Mesendoderm (in vitro differentiated cells): ENCODE measurements around the gene GM2A.
"Not testable (repeated sequence)": the region's sequence is repeated elsewhere in the genome, so short reads cannot be mapped to it uniquely, and the experiment has no call there.

Experiments
- DNase-seq: peaks from one replicate; pipeline ENCODE4 v3.0.0; 2013
- H2AK5ac ChIP-seq: 2 replicates; pipeline ENCODE4 v1.6.1; 2013; ENCODE audit warnings: low read length, inconsistent platforms
- H2BK120ac ChIP-seq: 2 replicates; pipeline ENCODE4 v1.6.1; 2013; ENCODE audit warnings: low read depth, mild to moderate bottlenecking, low read length, moderate library complexity, mixed read lengths
- H2BK15ac ChIP-seq: replicated peaks from 2 replicates; pipeline ENCODE4 v1.6.1; 2013; ENCODE audit warnings: low read depth, mild to moderate bottlenecking, moderate library complexity
- H2BK5ac ChIP-seq: 2 replicates; pipeline ENCODE4 v1.6.1; 2013; ENCODE audit warnings: low read length, inconsistent platforms
- H3K18ac ChIP-seq: 2 replicates; pipeline ENCODE4 v1.6.1; 2013; ENCODE audit warnings: mild to moderate bottlenecking, low read length, mixed read lengths
- H3K23ac ChIP-seq: one replicate; pipeline ENCODE4 v1.6.1; 2013; ENCODE audit warnings: low read length
- H3K27ac ChIP-seq: 2 replicates; pipeline ENCODE4 v1.5.1; 2013; ENCODE audit warnings: low read depth, mild to moderate bottlenecking, inconsistent platforms, low read length, moderate library complexity
- H3K27me3 ChIP-seq: 2 replicates; pipeline ENCODE4 v1.6.1; 2013; ENCODE audit warnings: low read length, control low read depth, mild to moderate bottlenecking, inconsistent platforms; ENCODE audit not compliant: insufficient read depth, poor library complexity
- H3K36me3 ChIP-seq: 2 replicates; pipeline ENCODE4 v1.6.1; 2013; ENCODE audit warnings: low read length, inconsistent platforms; ENCODE audit not compliant: control insufficient read depth, insufficient read depth
- H3K4ac ChIP-seq: one replicate; pipeline ENCODE4 v1.6.1; 2013; ENCODE audit warnings: low read depth, mild to moderate bottlenecking, low read length, moderate library complexity
- H3K4me1 ChIP-seq: 2 replicates; pipeline ENCODE4 v1.6.1; 2013; ENCODE audit warnings: low read depth, low read length, inconsistent platforms; ENCODE audit not compliant: control insufficient read depth
- H3K4me2 ChIP-seq: 2 replicates; pipeline ENCODE4 v1.6.1; 2013; ENCODE audit warnings: low read length
- H3K4me3 ChIP-seq: 2 replicates; pipeline ENCODE4 v1.5.1; 2013; ENCODE audit warnings: mild to moderate bottlenecking, low read length
- H3K56ac ChIP-seq: one replicate; pipeline ENCODE4 v1.6.1; 2013; ENCODE audit warnings: low read length
- H3K79me1 ChIP-seq: 2 replicates; pipeline ENCODE4 v1.6.1; 2013; ENCODE audit warnings: low read length, inconsistent platforms
- H3K79me2 ChIP-seq: 2 replicates; pipeline ENCODE4 v1.6.1; 2013; ENCODE audit warnings: mild to moderate bottlenecking, low read length; ENCODE audit not compliant: control insufficient read depth, insufficient read depth
- H3K9ac ChIP-seq: 2 replicates; pipeline ENCODE4 v1.6.1; 2013; ENCODE audit warnings: low read length, inconsistent platforms
- H4K5ac ChIP-seq: one replicate; pipeline ENCODE4 v1.6.1; 2013; ENCODE audit warnings: low read length
- H4K8ac ChIP-seq: one replicate; pipeline ENCODE4 v1.6.1; 2013; ENCODE audit warnings: low read depth, mild to moderate bottlenecking, control low read depth, low read length, moderate library complexity
- WGBS: extraction: QIAGEN DNeasy Blood & Tissue Kit; methylation state at CpG from one replicate; pipeline ENCODE4 v1.1.7; 2013; ENCODE audit warnings: low lambda C conversion rate, missing lambda C conversion rate; ENCODE audit not compliant: insufficient coverage; ENCODE audit errors: extremely low coverage; 5-methylcytosine and 5-hydroxymethylcytosine counted together

Gene GM2A

GRCh38 chr5:151254990-151255389 lies 2.0 kb downstream of the GM2A start:
- not testable (repeated sequence) for H4K5ac ChIP-seq, H3K79me1 ChIP-seq, H3K4me3 ChIP-seq, DNase-seq, H3K23ac ChIP-seq, H2AK5ac ChIP-seq, H3K27ac ChIP-seq, H2BK15ac ChIP-seq, H3K36me3 ChIP-seq, H4K8ac ChIP-seq, H3K18ac ChIP-seq, H2BK120ac ChIP-seq, H2BK5ac ChIP-seq, H3K56ac ChIP-seq, H3K9ac ChIP-seq, H3K79me2 ChIP-seq, H3K4me2 ChIP-seq, H3K27me3 ChIP-seq, H3K4ac ChIP-seq, H3K4me1 ChIP-seq
- no CpG with 5 or more reads among the region's 5 CpGs for WGBS

- H3K18ac ChIP-seq = no peak overlapping the region
- no peak overlapping the region for H2AK5ac ChIP-seq
- H3K79me2 ChIP-seq = no peaks in the 10 kb centered on the region
- H4K8ac ChIP-seq = no peak overlapping the region
- WGBS = no CpG with 5 or more reads among the region's 3 CpGs
- H3K79me1 ChIP-seq = peaks cover 7% of the 10 kb centered on the region
- no peaks in the 10 kb centered on the region for H3K27me3 ChIP-seq
- H2BK120ac ChIP-seq = no peak overlapping the region
- H2BK5ac ChIP-seq = no peak overlapping the region
- H3K23ac ChIP-seq = no peak overlapping the region
- no peak overlapping the region for H3K9ac ChIP-seq
- H3K4me3 ChIP-seq = no peak overlapping the region
- no peak overlapping the region for H3K4ac ChIP-seq
- H3K56ac ChIP-seq = no peak overlapping the region
- H4K5ac ChIP-seq = no peak overlapping the region
- no peaks in the 10 kb centered on the region for H3K36me3 ChIP-seq
- DNase-seq = no peak
- no peak overlapping the region for H3K4me2 ChIP-seq
- no peak overlapping the region for H3K27ac ChIP-seq
- peaks cover 8% of the 10 kb centered on the region for H3K4me1 ChIP-seq
- H2BK15ac ChIP-seq = no peak overlapping the region
These were observed 2.8 kb downstream of the GM2A start for GRCh38 chr5:151255621-151256286.

- no peak overlapping the region for H2BK5ac ChIP-seq
- H2BK15ac ChIP-seq = no peak overlapping the region
- no peak overlapping the region for H3K4ac ChIP-seq
- no peak overlapping the region for H3K56ac ChIP-seq
- WGBS = no CpG with 5 or more reads among the region's 5 CpGs
- no peaks in the 10 kb centered on the region for H3K79me2 ChIP-seq
- H2AK5ac ChIP-seq = no peak overlapping the region
- H2BK120ac ChIP-seq = no peak overlapping the region
- H3K79me1 ChIP-seq = peaks cover 7% of the 10 kb centered on the region
- no peak overlapping the region for H3K4me2 ChIP-seq
- H3K9ac ChIP-seq = no peak overlapping the region
- no peak overlapping the region for H3K4me3 ChIP-seq
- no peak overlapping the region for H4K5ac ChIP-seq
- no peak overlapping the region for H3K23ac ChIP-seq
- no peak overlapping the region for H3K18ac ChIP-seq
- no peak overlapping the region for H3K27ac ChIP-seq
- H3K36me3 ChIP-seq = no peaks in the 10 kb centered on the region
- H3K27me3 ChIP-seq = no peaks in the 10 kb centered on the region
- H3K4me1 ChIP-seq = peaks cover 7% of the 10 kb centered on the region
- peak; percentile 73 for DNase-seq
- H4K8ac ChIP-seq = no peak overlapping the region
These were observed 4.8 kb downstream of the GM2A start for GRCh38 chr5:151257731-151258181.

GRCh38 chr5:151258201-151258611 lies 5.2 kb downstream of the GM2A start:
- no peaks in the 10 kb centered on the region for H3K79me2 ChIP-seq
- H3K4me3 ChIP-seq = no peak overlapping the region
- peak overlapping the region; percentile 9 for H3K27ac ChIP-seq
- no peak overlapping the region for H3K23ac ChIP-seq
- no peak for DNase-seq
- no peaks in the 10 kb centered on the region for H3K36me3 ChIP-seq
- H3K4me1 ChIP-seq = peaks cover 7% of the 10 kb centered on the region
- no peak overlapping the region for H2BK120ac ChIP-seq
- no peak overlapping the region for H3K18ac ChIP-seq
- peaks cover 7% of the 10 kb centered on the region for H3K79me1 ChIP-seq
- H4K5ac ChIP-seq = no peak overlapping the region
- H3K56ac ChIP-seq = no peak overlapping the region
- H3K9ac ChIP-seq = no peak overlapping the region
- no peak overlapping the region for H3K4ac ChIP-seq
- no CpG with 5 or more reads among the region's 7 CpGs for WGBS
- H2AK5ac ChIP-seq = no peak overlapping the region
- no peak overlapping the region for H3K4me2 ChIP-seq
- no peak overlapping the region for H2BK15ac ChIP-seq
- H4K8ac ChIP-seq = no peak overlapping the region
- no peaks in the 10 kb centered on the region for H3K27me3 ChIP-seq
- no peak overlapping the region for H2BK5ac ChIP-seq

GRCh38 chr5:151258816-151259215 lies 5.8 kb downstream of the GM2A start:
- H3K27me3 ChIP-seq = no peaks in the 10 kb centered on the region
- no CpG with 5 or more reads among the region's 1 CpG for WGBS
- no peaks in the 10 kb centered on the region for H3K36me3 ChIP-seq
- no peaks in the 10 kb centered on the region for H3K79me2 ChIP-seq
- no peak overlapping the region for H3K27ac ChIP-seq
- H4K5ac ChIP-seq = no peak overlapping the region
- no peak overlapping the region for H2AK5ac ChIP-seq
- H3K18ac ChIP-seq = no peak overlapping the region
- H2BK15ac ChIP-seq = no peak overlapping the region
- H3K4me2 ChIP-seq = no peak overlapping the region
- H2BK120ac ChIP-seq = no peak overlapping the region
- H3K9ac ChIP-seq = no peak overlapping the region
- H3K4me3 ChIP-seq = no peak overlapping the region
- H3K23ac ChIP-seq = no peak overlapping the region
- no peak overlapping the region for H4K8ac ChIP-seq
- no peak overlapping the region for H3K4ac ChIP-seq
- peaks cover 7% of the 10 kb centered on the region for H3K4me1 ChIP-seq
- no peak overlapping the region for H2BK5ac ChIP-seq
- H3K56ac ChIP-seq = no peak overlapping the region
- peaks cover 5% of the 10 kb centered on the region for H3K79me1 ChIP-seq
- no peak for DNase-seq

- H3K79me1 ChIP-seq = peaks cover 5% of the 10 kb centered on the region
- no peak overlapping the region for H2AK5ac ChIP-seq
- H4K5ac ChIP-seq = no peak overlapping the region
- no peak overlapping the region for H2BK15ac ChIP-seq
- no peak overlapping the region for H2BK120ac ChIP-seq
- H3K4ac ChIP-seq = no peak overlapping the region
- H3K23ac ChIP-seq = no peak overlapping the region
- no peak overlapping the region for H3K27ac ChIP-seq
- H3K9ac ChIP-seq = no peak overlapping the region
- H3K56ac ChIP-seq = no peak overlapping the region
- H3K27me3 ChIP-seq = no peaks in the 10 kb centered on the region
- no peak overlapping the region for H2BK5ac ChIP-seq
- no peak for DNase-seq
- no peaks in the 10 kb centered on the region for H3K36me3 ChIP-seq
- H3K79me2 ChIP-seq = no peaks in the 10 kb centered on the region
- no peak overlapping the region for H3K4me2 ChIP-seq
- H3K4me1 ChIP-seq = peaks cover 7% of the 10 kb centered on the region
- H3K4me3 ChIP-seq = no peak overlapping the region
- H4K8ac ChIP-seq = no peak overlapping the region
- no CpG with 5 or more reads among the region's 4 CpGs for WGBS
- H3K18ac ChIP-seq = no peak overlapping the region
These were observed 6.9 kb downstream of the GM2A start for GRCh38 chr5:151259931-151260330.
